Measurements from ENCODE around the gene CACNB2.

The CACNB2 gene

DNA sequence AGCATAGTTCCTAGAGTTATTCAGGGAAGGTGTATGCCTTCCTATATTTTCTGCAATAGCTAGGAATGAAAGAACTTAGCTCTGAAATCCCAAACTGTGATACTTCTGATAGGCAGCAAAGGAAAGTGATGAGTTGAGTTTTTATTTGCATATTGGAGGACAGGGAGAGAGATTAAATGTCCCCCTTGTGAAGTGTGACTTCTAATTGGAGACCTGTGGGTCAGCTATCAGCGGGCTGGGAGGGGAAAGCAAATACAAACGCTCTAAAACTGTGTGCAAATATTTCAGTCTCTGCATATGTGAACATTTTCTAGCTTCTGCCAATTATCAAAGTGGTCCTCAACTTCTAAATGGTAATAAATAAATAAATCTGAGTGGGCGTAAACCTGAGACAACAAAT, 203.3 kb downstream of the CACNB2 start:
- H3K27me3 ChIP-seq (ENCODE audit: control insufficient read depth in 5 of 5, insufficient read depth in 4 of 5, low read length in 5 of 5), result no peaks in the 10 kb centered on the region

DNA sequence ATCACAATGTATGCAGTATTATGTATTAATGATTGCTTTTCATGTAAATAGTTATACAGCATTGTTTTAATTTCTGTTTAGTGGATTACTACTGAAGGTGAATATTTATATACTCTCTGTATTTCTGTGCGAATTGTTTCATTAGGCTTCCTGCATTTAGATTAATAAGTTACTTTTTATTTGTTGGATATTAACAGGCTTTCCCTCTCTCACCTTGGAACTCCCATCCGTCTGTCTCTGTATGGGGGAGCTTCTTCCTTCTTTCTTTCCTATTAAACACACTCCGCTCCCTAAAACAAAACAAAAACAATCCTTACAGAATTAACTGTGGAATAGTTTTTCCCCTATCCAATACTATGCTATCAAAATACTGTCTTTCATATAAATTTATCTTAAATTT, 205.1 kb downstream of the CACNB2 start:
- Histone ChIP-seq H3K4me1 (ENCODE audit: control insufficient read depth in 5 of 5, insufficient read depth in 5 of 5, low read length in 5 of 5) (peaks cover 0 to 7% (median 6%) of the 10 kb centered on the region in 5 donors), H3K9me3 (ENCODE audit: control insufficient read depth in 5 of 5, low read length in 5 of 5) (no peaks in the 10 kb centered on the region), H3K36me3 (ENCODE audit: control insufficient read depth in 5 of 5, insufficient read depth in 5 of 5, low read length in 5 of 5) (no peaks in the 10 kb centered on the region), H3K4me3 (ENCODE audit: low read depth in 1 of 5, low read length in 5 of 5) (no peak overlapping the region), H3K27ac (ENCODE audit: low read depth, low read length) (no peak overlapping the region), H3K9ac (ENCODE audit: low read length in 5 of 5) (no peak overlapping the region), H3K27me3 (ENCODE audit: control insufficient read depth in 5 of 5, insufficient read depth in 4 of 5, low read length in 5 of 5) (peaks cover 0 to 1% (median 0%) of the 10 kb centered on the region in 5 donors)

More for the DNA sequence above, 203.3 kb downstream of the CACNB2 start:
- Histone ChIP-seq H3K4me3 (ENCODE audit: low read depth in 1 of 5, low read length in 5 of 5) (no peak overlapping the region), H3K9me3 (ENCODE audit: control insufficient read depth in 5 of 5, low read length in 5 of 5) (no peaks in the 10 kb centered on the region), H3K9ac (ENCODE audit: low read length in 5 of 5) (no peak overlapping the region), H3K36me3 (ENCODE audit: control insufficient read depth in 5 of 5, insufficient read depth in 5 of 5, low read length in 5 of 5) (no peaks in the 10 kb centered on the region), H3K4me1 (ENCODE audit: control insufficient read depth in 5 of 5, insufficient read depth in 5 of 5, low read length in 5 of 5) (peaks cover 0 to 9% (median 7%) of the 10 kb centered on the region in 5 donors), H3K27ac (ENCODE audit: low read depth, low read length) (no peak overlapping the region)

DNA sequence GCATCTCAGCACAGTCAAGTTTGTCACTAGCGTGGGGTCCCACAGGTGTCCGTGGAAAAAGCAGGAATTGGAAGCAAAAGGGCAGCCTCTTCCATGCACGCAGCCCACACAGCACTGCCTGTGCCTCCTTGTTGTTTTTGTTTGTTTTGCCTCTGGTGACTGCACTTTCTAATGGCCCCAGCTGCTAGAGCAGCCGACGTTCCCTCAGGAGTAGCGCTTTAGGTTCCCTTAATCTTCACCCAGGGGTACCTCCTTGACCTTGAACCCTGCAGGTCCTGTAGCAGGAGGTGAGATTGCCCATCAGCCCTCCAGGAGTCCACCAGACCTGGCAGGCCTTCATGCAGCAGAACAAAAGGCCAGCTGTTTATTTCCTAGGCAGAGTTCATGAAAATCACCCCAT, 210.1 kb downstream of the CACNB2 start:
- H3K4me1 ChIP-seq (ENCODE audit: control insufficient read depth in 5 of 5, insufficient read depth in 5 of 5, low read length in 5 of 5), result no peaks in the 10 kb centered on the region
- H3K9me3 ChIP-seq (ENCODE audit: control insufficient read depth in 5 of 5, low read length in 5 of 5), result no peaks in the 10 kb centered on the region
- no peaks in the 10 kb centered on the region for H3K36me3 ChIP-seq (ENCODE audit: control insufficient read depth in 5 of 5, insufficient read depth in 5 of 5, low read length in 5 of 5)
- H3K9ac ChIP-seq (ENCODE audit: low read length in 5 of 5), result no peak overlapping the region
- peaks cover 0 to 2% (median 0%) of the 10 kb centered on the region in 5 donors for H3K27me3 ChIP-seq (ENCODE audit: control insufficient read depth in 5 of 5, insufficient read depth in 4 of 5, low read length in 5 of 5)
- H3K4me3 ChIP-seq (ENCODE audit: low read depth in 1 of 5, low read length in 5 of 5), result no peak overlapping the region
- no peak overlapping the region for H3K27ac ChIP-seq (ENCODE audit: low read depth, low read length)

DNA sequence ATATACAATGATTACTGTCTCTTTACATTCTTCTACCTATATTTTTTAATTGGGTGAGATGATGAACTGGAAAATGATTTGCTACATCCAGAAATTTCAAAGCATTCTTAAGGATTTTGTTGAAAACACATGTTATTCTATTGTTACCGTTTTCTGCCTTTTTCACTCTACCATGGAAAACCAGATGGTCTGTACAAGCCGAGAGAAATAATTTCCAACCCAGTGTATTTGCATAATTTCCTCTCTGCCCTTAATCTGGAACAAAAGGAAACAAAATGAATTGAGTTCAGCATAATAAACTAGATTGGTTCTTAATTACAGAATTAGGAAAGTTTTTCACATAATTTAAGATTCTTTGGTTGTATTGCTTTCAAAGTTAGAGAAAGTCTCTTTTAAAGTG, 211.2 kb downstream of the CACNB2 start:
- Histone ChIP-seq H3K27me3 (ENCODE audit: control insufficient read depth in 5 of 5, insufficient read depth in 4 of 5, low read length in 5 of 5) (peaks cover 0 to 2% (median 0%) of the 10 kb centered on the region in 5 donors), H3K4me1 (ENCODE audit: control insufficient read depth in 5 of 5, insufficient read depth in 5 of 5, low read length in 5 of 5) (no peaks in the 10 kb centered on the region), H3K36me3 (ENCODE audit: control insufficient read depth in 5 of 5, insufficient read depth in 5 of 5, low read length in 5 of 5) (no peaks in the 10 kb centered on the region), H3K27ac (ENCODE audit: low read depth, low read length) (no peak overlapping the region), H3K4me3 (ENCODE audit: low read depth in 1 of 5, low read length in 5 of 5) (no peak overlapping the region), H3K9ac (ENCODE audit: low read length in 5 of 5) (no peak overlapping the region), H3K9me3 (ENCODE audit: control insufficient read depth in 5 of 5, low read length in 5 of 5) (peaks cover 0 to 3% (median 0%) of the 10 kb centered on the region in 5 donors)

DNA sequence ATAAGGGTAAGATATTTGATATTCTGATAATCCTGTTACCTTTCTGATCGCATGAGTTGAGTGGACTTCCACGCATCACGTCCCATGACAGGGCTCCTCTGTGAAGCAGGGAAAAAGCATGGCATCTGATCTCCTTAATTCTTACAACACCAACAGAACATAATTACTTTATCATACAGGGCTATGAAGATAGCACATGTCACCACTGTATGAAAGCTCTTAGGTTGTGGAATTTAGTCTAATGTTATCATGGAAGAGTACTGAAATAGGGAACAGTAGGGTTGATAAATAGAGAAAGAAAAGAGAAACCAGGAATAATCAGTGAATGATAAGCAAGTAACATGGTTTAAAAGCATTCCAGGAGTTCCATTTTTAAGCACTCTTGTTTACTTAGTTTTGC, 212.0 kb downstream of the CACNB2 start:
- no peak overlapping the region for H3K9ac ChIP-seq (ENCODE audit: low read length in 5 of 5)
- peaks cover 0 to 2% (median 0%) of the 10 kb centered on the region in 5 donors for H3K27me3 ChIP-seq (ENCODE audit: control insufficient read depth in 5 of 5, insufficient read depth in 4 of 5, low read length in 5 of 5)
- peaks cover 0 to 3% (median 0%) of the 10 kb centered on the region in 5 donors for H3K9me3 ChIP-seq (ENCODE audit: control insufficient read depth in 5 of 5, low read length in 5 of 5)
- H3K27ac ChIP-seq (ENCODE audit: low read depth, low read length), result no peak overlapping the region
- H3K4me3 ChIP-seq (ENCODE audit: low read depth in 1 of 5, low read length in 5 of 5), result no peak overlapping the region
- H3K4me1 ChIP-seq (ENCODE audit: control insufficient read depth in 5 of 5, insufficient read depth in 5 of 5, low read length in 5 of 5), result no peaks in the 10 kb centered on the region
- no peaks in the 10 kb centered on the region for H3K36me3 ChIP-seq (ENCODE audit: control insufficient read depth in 5 of 5, insufficient read depth in 5 of 5, low read length in 5 of 5)

DNA sequence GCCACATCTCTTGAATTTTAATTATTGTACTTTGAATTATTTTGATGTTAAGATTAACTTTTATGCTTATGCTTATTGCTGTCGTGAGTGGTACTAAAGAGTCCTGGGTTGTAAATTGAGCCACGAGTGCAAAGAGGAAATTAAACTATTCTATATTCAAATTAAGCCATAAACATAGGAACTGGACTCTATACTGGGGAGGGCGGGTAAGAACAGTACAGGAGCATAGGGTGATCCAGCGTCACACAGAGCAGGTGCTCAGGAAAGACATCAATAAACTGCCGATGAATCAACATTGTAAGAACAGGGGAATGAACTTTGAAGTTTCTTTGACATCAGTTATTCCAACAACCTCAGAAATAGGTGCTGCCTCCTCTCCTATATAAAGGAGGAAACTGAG, 219.6 kb downstream of the CACNB2 start:
- H3K36me3 ChIP-seq (ENCODE audit: control insufficient read depth in 5 of 5, insufficient read depth in 5 of 5, low read length in 5 of 5), result no peaks in the 10 kb centered on the region
- H3K27me3 ChIP-seq (ENCODE audit: control insufficient read depth in 5 of 5, insufficient read depth in 4 of 5, low read length in 5 of 5), result no peaks in the 10 kb centered on the region
- H3K4me1 ChIP-seq (ENCODE audit: control insufficient read depth in 5 of 5, insufficient read depth in 5 of 5, low read length in 5 of 5), result no peaks in the 10 kb centered on the region
- no peak overlapping the region for H3K4me3 ChIP-seq (ENCODE audit: low read depth in 1 of 5, low read length in 5 of 5)
- no peak overlapping the region for H3K27ac ChIP-seq (ENCODE audit: low read depth, low read length)
- H3K9ac ChIP-seq (ENCODE audit: low read length in 5 of 5), result no peak overlapping the region
- peaks cover 0 to 3% (median 0%) of the 10 kb centered on the region in 5 donors for H3K9me3 ChIP-seq (ENCODE audit: control insufficient read depth in 5 of 5, low read length in 5 of 5)

DNA sequence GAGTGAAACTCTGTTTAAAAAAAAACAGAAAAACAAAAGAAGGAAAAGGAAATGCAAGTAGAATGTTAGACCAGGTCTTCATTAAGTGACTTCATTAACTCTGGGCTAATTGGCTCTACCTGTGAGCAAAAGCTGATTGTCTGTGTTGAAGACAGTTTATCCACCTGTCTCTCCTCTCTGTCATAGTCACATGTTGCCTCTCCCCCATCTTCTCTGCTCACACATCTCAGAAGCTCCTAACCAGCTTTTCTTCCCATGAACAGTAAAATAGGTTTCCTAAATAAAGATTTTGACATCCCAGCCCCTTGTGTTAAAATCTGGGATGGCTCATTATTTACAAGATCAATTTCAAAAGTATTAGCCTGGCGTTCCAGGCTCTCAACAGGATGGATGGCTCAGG, 222.7 kb downstream of the CACNB2 start:
- Histone ChIP-seq H3K4me1 (ENCODE audit: control insufficient read depth in 5 of 5, insufficient read depth in 5 of 5, low read length in 5 of 5) (no peaks in the 10 kb centered on the region), H3K27ac (ENCODE audit: low read depth, low read length) (no peak overlapping the region), H3K27me3 (ENCODE audit: control insufficient read depth in 5 of 5, insufficient read depth in 4 of 5, low read length in 5 of 5) (no peaks in the 10 kb centered on the region), H3K36me3 (ENCODE audit: control insufficient read depth in 5 of 5, insufficient read depth in 5 of 5, low read length in 5 of 5) (no peaks in the 10 kb centered on the region), H3K9ac (ENCODE audit: low read length in 5 of 5) (no peak overlapping the region), H3K9me3 (ENCODE audit: control insufficient read depth in 5 of 5, low read length in 5 of 5) (no peaks in the 10 kb centered on the region), H3K4me3 (ENCODE audit: low read depth in 1 of 5, low read length in 5 of 5) (no peak overlapping the region)

DNA sequence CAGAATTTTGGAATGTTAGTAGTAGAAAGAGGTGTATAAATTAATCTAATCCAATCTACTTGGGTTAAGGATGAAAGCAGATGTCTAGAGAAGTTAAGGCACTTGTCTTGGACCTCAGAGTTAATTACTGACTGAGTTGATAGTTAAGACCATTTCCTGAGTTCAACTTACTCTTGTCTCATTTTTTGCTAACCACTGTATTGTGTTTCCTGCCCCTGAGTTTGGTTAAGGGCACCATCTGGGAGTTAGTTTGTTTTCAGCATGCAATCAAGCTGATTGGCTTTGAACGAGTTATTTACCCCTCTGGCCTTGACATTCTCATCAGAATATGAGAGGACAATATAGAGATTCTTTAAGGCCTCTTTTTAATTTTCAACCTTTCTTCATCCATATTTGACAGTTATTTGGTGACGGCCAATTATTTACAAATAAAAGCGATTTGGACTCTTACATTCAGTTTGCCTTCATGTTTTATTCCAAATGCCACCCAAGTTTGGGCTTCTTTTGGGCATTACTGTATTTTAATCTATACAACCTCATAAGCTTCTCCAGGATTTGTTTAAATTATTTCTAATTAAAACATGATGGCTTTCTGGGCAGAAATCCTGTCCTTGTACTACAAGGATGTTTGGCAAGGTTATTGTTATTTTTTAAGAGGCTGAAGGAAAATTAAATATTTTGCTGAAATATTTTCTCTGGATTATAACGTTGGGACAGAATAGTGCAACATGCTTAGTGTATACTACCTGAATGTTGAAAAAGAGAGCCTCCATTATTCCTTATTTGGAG, 225.0 kb downstream of the CACNB2 start:
- H3K27ac ChIP-seq (ENCODE audit: low read depth, low read length), result no peak overlapping the region
- H3K4me1 ChIP-seq (ENCODE audit: control insufficient read depth in 5 of 5, insufficient read depth in 5 of 5, low read length in 5 of 5), result no peaks in the 10 kb centered on the region
- H3K4me3 ChIP-seq (ENCODE audit: low read depth in 1 of 5, low read length in 5 of 5), result no peak overlapping the region
- no peak overlapping the region for H3K9ac ChIP-seq (ENCODE audit: low read length in 5 of 5)
- H3K27me3 ChIP-seq (ENCODE audit: control insufficient read depth in 5 of 5, insufficient read depth in 4 of 5, low read length in 5 of 5), result no peaks in the 10 kb centered on the region
- H3K9me3 ChIP-seq (ENCODE audit: control insufficient read depth in 5 of 5, low read length in 5 of 5), result no peaks in the 10 kb centered on the region
- H3K36me3 ChIP-seq (ENCODE audit: control insufficient read depth in 5 of 5, insufficient read depth in 5 of 5, low read length in 5 of 5), result no peaks in the 10 kb centered on the region

DNA sequence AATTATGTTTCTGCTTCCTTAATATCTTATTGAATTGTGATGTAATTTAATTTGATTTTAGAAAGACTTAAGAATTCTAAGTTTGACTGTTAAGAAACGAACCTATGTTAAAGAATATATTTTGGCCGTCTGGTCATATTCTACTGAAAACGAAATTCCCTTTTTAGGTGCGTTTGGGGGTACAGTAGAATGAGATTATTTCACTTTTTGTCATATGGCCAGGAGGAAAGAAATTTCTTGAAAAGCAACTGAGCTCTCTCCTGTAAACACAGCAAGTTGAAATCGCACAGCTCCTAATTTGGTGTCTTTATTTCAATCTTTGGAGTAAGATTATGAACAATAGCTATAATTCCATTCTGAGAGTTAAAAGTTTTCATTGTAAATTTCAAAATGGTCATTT, 227.6 kb downstream of the CACNB2 start:
- H3K9me3 ChIP-seq (ENCODE audit: control insufficient read depth in 5 of 5, low read length in 5 of 5), result no peaks in the 10 kb centered on the region
- no peaks in the 10 kb centered on the region for H3K27me3 ChIP-seq (ENCODE audit: control insufficient read depth in 5 of 5, insufficient read depth in 4 of 5, low read length in 5 of 5)
- H3K27ac ChIP-seq (ENCODE audit: low read depth, low read length), result no peak overlapping the region
- H3K4me1 ChIP-seq (ENCODE audit: control insufficient read depth in 5 of 5, insufficient read depth in 5 of 5, low read length in 5 of 5), result no peaks in the 10 kb centered on the region
- no peak overlapping the region for H3K9ac ChIP-seq (ENCODE audit: low read length in 5 of 5)
- H3K36me3 ChIP-seq (ENCODE audit: control insufficient read depth in 5 of 5, insufficient read depth in 5 of 5, low read length in 5 of 5), result no peaks in the 10 kb centered on the region
- no peak overlapping the region for H3K4me3 ChIP-seq (ENCODE audit: low read depth in 1 of 5, low read length in 5 of 5)

DNA sequence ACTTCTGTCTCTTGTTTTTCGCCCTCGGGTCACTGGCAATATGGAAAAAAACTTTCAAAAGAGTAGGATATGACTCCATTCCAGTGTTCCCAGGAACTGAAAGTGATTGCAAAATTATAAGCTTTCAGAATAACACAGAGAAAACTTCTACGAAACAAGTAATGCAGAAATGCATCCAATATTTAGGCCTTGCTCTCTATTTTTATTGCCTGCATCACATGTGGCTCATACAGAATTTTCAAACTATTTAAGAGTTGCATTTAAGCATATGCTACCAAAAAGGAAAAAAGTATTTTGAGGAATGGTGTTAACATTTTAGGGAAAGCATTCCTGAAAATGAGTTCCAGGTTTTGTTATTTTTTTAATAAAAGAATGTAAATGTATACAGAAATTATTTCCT, 228.0 kb downstream of the CACNB2 start:
- H3K9ac ChIP-seq (ENCODE audit: low read length in 5 of 5), result no peak overlapping the region
- H3K4me3 ChIP-seq (ENCODE audit: low read depth in 1 of 5, low read length in 5 of 5), result no peak overlapping the region
- H3K36me3 ChIP-seq (ENCODE audit: control insufficient read depth in 5 of 5, insufficient read depth in 5 of 5, low read length in 5 of 5), result no peaks in the 10 kb centered on the region
- no peaks in the 10 kb centered on the region for H3K27me3 ChIP-seq (ENCODE audit: control insufficient read depth in 5 of 5, insufficient read depth in 4 of 5, low read length in 5 of 5)
- H3K4me1 ChIP-seq (ENCODE audit: control insufficient read depth in 5 of 5, insufficient read depth in 5 of 5, low read length in 5 of 5), result no peaks in the 10 kb centered on the region
- no peak overlapping the region for H3K27ac ChIP-seq (ENCODE audit: low read depth, low read length)
- no peaks in the 10 kb centered on the region for H3K9me3 ChIP-seq (ENCODE audit: control insufficient read depth in 5 of 5, low read length in 5 of 5)
